OCI-LY7 (cell line): ENCODE measurements around the gene NFATC3.

Source experiments
- CTCF ChIP-seq: fragments of 200-600 bp; sonication (generic); conservative IDR thresholded peaks from 2 replicates; pipeline ENCODE4 v1.5.1; 2014; ENCODE audit warnings: mild to moderate bottlenecking, antibody characterized with exemption, low read length, moderate library complexity, mixed read lengths
- EZH2phosphoT487 ChIP-seq: fragments of 200-600 bp; sonication (generic); IDR thresholded peaks from 2 replicates; pipeline ENCODE4 v1.6.1; 2018; ENCODE audit warnings: low read depth, borderline replicate concordance, mild to moderate bottlenecking, mixed run types, antibody characterized with exemption, low read length, moderate library complexity, mixed read lengths

DNA sequence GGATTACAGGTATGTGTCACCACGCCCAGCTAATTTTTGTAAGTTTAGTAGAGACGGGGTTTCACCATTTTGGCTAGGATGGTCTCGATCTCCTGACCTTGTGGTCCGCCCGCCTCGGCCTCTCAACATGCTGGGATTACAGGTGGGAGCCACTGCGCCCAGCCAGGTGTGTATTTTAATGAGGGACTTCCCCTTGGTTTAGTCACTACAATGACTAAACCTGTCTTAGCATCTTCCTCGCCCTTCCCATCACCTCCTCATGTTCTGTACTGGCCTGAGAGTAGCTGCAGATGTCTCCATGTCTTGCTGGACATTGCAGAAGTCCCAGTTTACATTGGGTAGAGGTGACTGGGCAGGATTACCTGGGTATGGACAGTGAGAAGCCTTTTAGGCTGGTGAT lies 188.7 kb downstream of the NFATC3 start:
- no peak for TF ChIP-seq CTCF
- no peak for TF ChIP-seq EZH2phosphoT487
